Caco-2 (cell line): ENCODE measurements around the gene EPC2. TPM values are rescaled to one million over a fixed set of nuclear protein-coding genes. Genes with fewer than 3 reads are reported as not detected.

ENCODE experiments used
- BruUV-seq: library from RNA; stranded (reverse); fragments of 400-500 nt; replicated peaks from 2 replicates; lab custom pipeline; 2021; lab: Mats Ljungman, UMichigan
- CTCF ChIA-PET: fragments of 300-600 bp; sonication (Branson Sonifier 250); formaldehyde crosslinking; loops from one replicate; lab custom pipeline; 2022; ENCODE audit warnings: antibody characterized with exemption; lab: Charles Lee
- POLR2A ChIA-PET: fragments of 300-600 bp; sonication (Branson Sonifier 250); formaldehyde crosslinking; loops from one replicate; lab custom pipeline; 2022; ENCODE audit warnings: antibody characterized with exemption; lab: Charles Lee
- DNase-seq, 2 experiments: peaks; one replicate each; pipeline versions ENCODE4 v3.0.0 to v3.0.0-alpha.2; 2020 to 2022
- H3K27me3 ChIP-seq: replicated peaks from 2 replicates; pipeline ENCODE4 v1.6.0; 2011; ENCODE audit warnings: low read length; ENCODE audit not compliant: control insufficient read depth, insufficient read depth
- H3K36me3 ChIP-seq: 2 replicates; pipeline ENCODE4 v1.5.1; 2011; ENCODE audit warnings: low read length; ENCODE audit not compliant: control insufficient read depth, insufficient read depth
- H3K4me1 ChIP-seq: fragments of 250-450 bp; sonication (Bioruptor Pico); 2 replicates; pipeline ENCODE4 v1.5.1; 2020; ENCODE audit warnings: mild to moderate bottlenecking
- H3K4me3 ChIP-seq: 2 replicates; pipeline ENCODE4 v1.5.1; 2011; ENCODE audit warnings: low read depth, mild to moderate bottlenecking, control low read depth, low read length
- H3K9me3 ChIP-seq: fragments of 250-450 bp; sonication (Bioruptor Pico); 2 replicates; pipeline ENCODE4 v1.5.1; 2020; ENCODE audit warnings: mild to moderate bottlenecking, moderate library complexity
- H3K27ac Mint-ChIP-seq: one replicate; pipeline ENCODE4 v1.8.0; 2022; ENCODE audit warnings: mixed read lengths; ENCODE audit not compliant: unreplicated experiment
- H3K27me3 Mint-ChIP-seq: one replicate; pipeline ENCODE4 v1.8.0; 2022; ENCODE audit warnings: mixed read lengths; ENCODE audit not compliant: insufficient read depth, unreplicated experiment
- H3K36me3 Mint-ChIP-seq: one replicate; pipeline ENCODE4 v1.8.0; 2022; ENCODE audit warnings: mild to moderate bottlenecking, mixed read lengths; ENCODE audit not compliant: insufficient read depth, unreplicated experiment
- H3K4me1 Mint-ChIP-seq: one replicate; pipeline ENCODE4 v1.8.0; 2022; ENCODE audit warnings: low read depth, mixed read lengths; ENCODE audit not compliant: unreplicated experiment
- H3K4me3 Mint-ChIP-seq: one replicate; pipeline ENCODE4 v1.8.0; 2022; ENCODE audit warnings: mild to moderate bottlenecking, moderate library complexity, mixed read lengths; ENCODE audit not compliant: unreplicated experiment
- H3K9me3 Mint-ChIP-seq: one replicate; pipeline ENCODE4 v1.8.0; 2022; ENCODE audit warnings: mixed read lengths; ENCODE audit not compliant: unreplicated experiment
- CTCF ChIP-seq, 2 experiments: fragments of 200-600 bp in 1 of 2; IDR thresholded peaks; 1 replicate in 1 of 2; 2 replicates in 1 of 2; pipeline versions ENCODE4 v1.5.1 to v1.8.0; 2011 to 2022; ENCODE audit warnings: antibody characterized with exemption in 1 of 2, control low read depth in 1 of 2, inconsistent platforms in 1 of 2, low read depth in 1 of 2, low read length in 1 of 2, mild to moderate bottlenecking in 1 of 2, moderate library complexity in 1 of 2; ENCODE audit not compliant: insufficient read depth in 1 of 2, severe bottlenecking in 1 of 2, unreplicated experiment in 1 of 2
- intact Hi-C: fragments of 100-400 bp; cut with micrococcal nuclease; formaldehyde crosslinking; loops from one replicate; pipeline ENCODE4 v1.10.0; 2022; ENCODE audit not compliant: unreplicated experiment
- total RNA-seq: library from RNA; stranded (reverse); gene quantifications from 2 replicates; pipeline ENCODE4 v1.2.3, GENCODE V29; 2022

EPC2 gene
- total RNA-seq, 1 experiment from 2014 or later = 32.0 TPM

DNA sequence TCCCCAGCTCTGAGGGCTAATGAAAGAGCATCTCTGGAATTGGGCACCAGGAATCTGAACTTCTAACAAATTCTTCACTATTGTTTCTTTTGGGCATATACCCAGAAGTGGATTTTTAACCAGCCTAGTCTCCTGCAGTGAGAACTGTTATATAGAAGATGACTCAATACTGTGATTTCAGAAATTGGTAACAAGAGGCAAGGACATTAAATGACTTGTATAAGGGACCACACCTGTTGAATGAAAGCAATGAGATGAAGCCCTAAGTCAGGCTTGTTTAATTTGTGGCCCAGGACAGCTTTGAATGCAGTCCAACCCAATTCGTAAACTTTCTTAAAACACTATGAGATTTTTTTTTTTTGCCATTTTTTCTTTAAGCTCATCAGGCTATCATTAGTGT, 57.9 kb downstream of the EPC2 start:
- no peak overlapping the region for H3K27ac Mint-ChIP-seq
- H3K9me3 Mint-ChIP-seq = peaks cover 45% of the 10 kb centered on the region
- POLR2A ChIA-PET = no interaction called here
- intact Hi-C loops = no loop called here
- Histone ChIP-seq H3K36me3 (peaks cover 1% of the 10 kb centered on the region; the same call in 1 of the 2 replicates), H3K4me3 (no peak overlapping the region), H3K9me3 (no peaks in the 10 kb centered on the region; the same call in none of the 2 replicates), H3K4me1 (no peaks in the 10 kb centered on the region), H3K27me3 (no peaks in the 10 kb centered on the region)
- CTCF ChIA-PET = no interaction called here
- DNase-seq = no peak
- peaks cover 56% of the 10 kb centered on the region for H3K36me3 Mint-ChIP-seq
- H3K27me3 Mint-ChIP-seq = no peaks in the 10 kb centered on the region
- no peak overlapping the region for H3K4me3 Mint-ChIP-seq
- BruUV-seq = no TSS peak
- TF ChIP-seq CTCF (IDR thresholded peaks at IDR 0.05; ENCODE audit: insufficient read depth in 1 of 2, low read depth in 1 of 2, low read length in 1 of 2, severe bottlenecking in 1 of 2, unreplicated experiment in 1 of 2) = no peak
- no peaks in the 10 kb centered on the region for H3K4me1 Mint-ChIP-seq

- CTCF ChIA-PET = no interaction called here
Measured at GRCh38 chr2:148704247-148704646, 59.7 kb downstream of the EPC2 start.

DNA sequence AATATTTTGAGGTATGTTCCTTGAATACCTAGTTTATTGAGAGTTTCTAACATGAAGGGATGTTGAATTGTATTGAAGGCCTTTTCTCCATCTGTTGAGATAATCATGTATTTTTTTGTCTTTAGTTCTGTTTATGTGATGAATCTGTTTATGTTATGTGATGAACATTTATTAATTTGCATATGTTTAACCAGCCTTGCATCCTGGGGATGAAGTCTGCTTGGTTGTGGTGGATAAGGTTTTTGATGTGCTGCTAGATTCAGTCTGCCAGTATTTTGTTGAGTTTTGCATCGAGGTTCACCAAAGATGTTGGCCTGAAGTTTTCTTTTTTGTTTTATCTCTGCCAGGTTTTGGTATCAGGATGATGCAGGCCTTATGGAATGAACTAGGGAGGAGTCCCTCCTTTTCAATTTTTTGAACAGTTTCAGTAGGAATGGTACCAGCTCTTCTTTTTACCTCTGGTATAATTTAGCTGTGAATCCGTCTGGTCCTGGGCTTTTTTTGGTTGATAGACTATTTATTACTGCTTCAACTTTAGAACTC, 71.9 kb downstream of the EPC2 start:
- Mint-ChIP-seq H3K27me3 (no peaks in the 10 kb centered on the region), H3K27ac (no peak overlapping the region)
- BruUV-seq = no TSS peak

More at GRCh38 chr2:148704247-148704646, 59.7 kb downstream of the EPC2 start:
- no peak overlapping the region for H3K27ac Mint-ChIP-seq
- no peaks in the 10 kb centered on the region for H3K4me1 ChIP-seq
- no peak for TF ChIP-seq CTCF (IDR thresholded peaks at IDR 0.05; ENCODE audit: insufficient read depth in 1 of 2, low read depth in 1 of 2, low read length in 1 of 2, severe bottlenecking in 1 of 2, unreplicated experiment in 1 of 2)
- no peaks in the 10 kb centered on the region; the same call in none of the 2 replicates for H3K9me3 ChIP-seq
- H3K9me3 Mint-ChIP-seq = peaks cover 52% of the 10 kb centered on the region
- intact Hi-C loops = no loop called here
- no peak overlapping the region for H3K4me3 ChIP-seq
- POLR2A ChIA-PET = no interaction called here
- peaks cover 1% of the 10 kb centered on the region; the same call in 1 of the 2 replicates for H3K36me3 ChIP-seq
- peaks cover 54% of the 10 kb centered on the region for H3K36me3 Mint-ChIP-seq
- no TSS peak for BruUV-seq
- no peaks in the 10 kb centered on the region for H3K4me1 Mint-ChIP-seq
- H3K27me3 Mint-ChIP-seq = no peaks in the 10 kb centered on the region
- H3K4me3 Mint-ChIP-seq = no peak overlapping the region
- DNase-seq = no peak
- no peaks in the 10 kb centered on the region for H3K27me3 ChIP-seq

More for the DNA sequence above, 71.9 kb downstream of the EPC2 start:
- no peaks in the 10 kb centered on the region for H3K27me3 ChIP-seq
- TF ChIP-seq CTCF (IDR thresholded peaks at IDR 0.05; ENCODE audit: insufficient read depth in 1 of 2, low read depth in 1 of 2, low read length in 1 of 2, severe bottlenecking in 1 of 2, unreplicated experiment in 1 of 2) = no peak
- ChIA-PET CTCF (no interaction called here), POLR2A (no interaction called here)
- Mint-ChIP-seq H3K4me3 (no peak overlapping the region), H3K4me1 (peaks cover 39% of the 10 kb centered on the region), H3K36me3 (peaks cover 11% of the 10 kb centered on the region), H3K9me3 (no peaks in the 10 kb centered on the region)
- no peaks in the 10 kb centered on the region; the same call in 1 of the 2 replicates for H3K9me3 ChIP-seq
- intact Hi-C loops = no loop called here
- H3K4me3 ChIP-seq = no peak overlapping the region
- no peak for DNase-seq
- H3K36me3 ChIP-seq = no peaks in the 10 kb centered on the region
- peaks cover 31% of the 10 kb centered on the region for H3K4me1 ChIP-seq
